Measurements from ENCODE around the gene EFNA2. TPM values are rescaled to one million over a fixed set of nuclear protein-coding genes. Genes with fewer than 3 reads are reported as not detected.

The EFNA2 gene
- polyA plus RNA-seq, 1 donor (not counting 4 experiments of a cell fraction or from before 2014, with no cell fraction given), result not detected

DNA sequence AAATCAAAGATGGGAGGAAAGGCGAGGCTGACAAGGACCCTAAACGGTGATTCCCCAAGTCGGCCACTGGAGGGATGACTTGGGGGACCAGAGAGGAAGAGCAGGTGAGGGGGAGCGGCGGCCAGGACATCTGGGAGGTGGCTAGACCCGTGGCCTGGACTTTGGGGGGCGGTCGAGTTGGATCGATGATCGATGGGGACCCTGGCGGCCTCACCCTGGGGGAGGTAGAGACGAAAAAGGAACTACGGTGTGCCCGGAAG lies 24.2 kb upstream of the EFNA2 start:
- DNase-seq (ENCODE audit: low read depth, low spot score) (no peak), FAIRE-seq (no peak)
- Histone ChIP-seq H3K27me3 (ENCODE audit: control insufficient read depth, extremely low read depth, insufficient read depth, low read length) (no peaks in the 10 kb centered on the region), H3K9ac (ENCODE audit: control insufficient read depth, extremely low read depth, insufficient read depth, low read length) (peak overlapping the region; percentile 88), H3K4me3 (ENCODE audit: control insufficient read depth in 2 of 3, extremely low read depth in 1 of 3, insufficient read depth in 2 of 3, low read depth in 1 of 3, low read length in 3 of 3) (peak overlapping the region; percentile 76 to 90 (median 90)), H3K27ac (ENCODE audit: control insufficient read depth, insufficient read depth, low read length) (peak overlapping the region; percentile 89), H3K4me1 (ENCODE audit: control insufficient read depth, extremely low read depth, insufficient read depth, low read length) (peaks cover 71% of the 10 kb centered on the region), H4K20me1 (ENCODE audit: control insufficient read depth, extremely low read depth, insufficient read depth, low read length) (peaks cover 12% of the 10 kb centered on the region), H3K9me3 (ENCODE audit: control insufficient read depth, low read depth, low read length) (no peaks in the 10 kb centered on the region), H3K79me2 (ENCODE audit: control insufficient read depth, insufficient read depth, low read length) (peaks cover 14% of the 10 kb centered on the region), H3K4me2 (ENCODE audit: control insufficient read depth, extremely low read depth, insufficient read depth, low read depth, low read length) (peak overlapping the region; percentile 96), H3K9me1 (ENCODE audit: control insufficient read depth, extremely low read depth, insufficient read depth, low read length) (peaks cover 2% of the 10 kb centered on the region), H3K36me3 (ENCODE audit: control insufficient read depth in 2 of 2, extremely low read depth in 1 of 2, insufficient read depth in 2 of 2, low read length in 2 of 2) (peaks cover 9 to 27% of the 10 kb centered on the region in 2 experiments), H2AFZ (ENCODE audit: control insufficient read depth, low read length) (no peak overlapping the region)
- TF ChIP-seq, protein P1, sequence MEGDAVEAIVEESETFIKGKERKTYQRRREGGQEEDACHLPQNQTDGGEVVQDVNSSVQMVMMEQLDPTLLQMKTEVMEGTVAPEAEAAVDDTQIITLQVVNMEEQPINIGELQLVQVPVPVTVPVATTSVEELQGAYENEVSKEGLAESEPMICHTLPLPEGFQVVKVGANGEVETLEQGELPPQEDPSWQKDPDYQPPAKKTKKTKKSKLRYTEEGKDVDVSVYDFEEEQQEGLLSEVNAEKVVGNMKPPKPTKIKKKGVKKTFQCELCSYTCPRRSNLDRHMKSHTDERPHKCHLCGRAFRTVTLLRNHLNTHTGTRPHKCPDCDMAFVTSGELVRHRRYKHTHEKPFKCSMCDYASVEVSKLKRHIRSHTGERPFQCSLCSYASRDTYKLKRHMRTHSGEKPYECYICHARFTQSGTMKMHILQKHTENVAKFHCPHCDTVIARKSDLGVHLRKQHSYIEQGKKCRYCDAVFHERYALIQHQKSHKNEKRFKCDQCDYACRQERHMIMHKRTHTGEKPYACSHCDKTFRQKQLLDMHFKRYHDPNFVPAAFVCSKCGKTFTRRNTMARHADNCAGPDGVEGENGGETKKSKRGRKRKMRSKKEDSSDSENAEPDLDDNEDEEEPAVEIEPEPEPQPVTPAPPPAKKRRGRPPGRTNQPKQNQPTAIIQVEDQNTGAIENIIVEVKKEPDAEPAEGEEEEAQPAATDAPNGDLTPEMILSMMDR (optimal IDR thresholded peaks at IDR 0.05 in 1 of 3, IDR thresholded peaks at IDR 0.05 in 1 of 3, conservative IDR thresholded peaks at IDR 0.05 in 1 of 3; ENCODE audit: extremely low read depth in 1 of 3, insufficient read depth in 2 of 3, low read length in 3 of 3), result no peak
- no peak for TF ChIP-seq EZH2 (IDR thresholded peaks at IDR 0.05; ENCODE audit: low read length)
- dilution Hi-C loops (cut with MboI; ENCODE audit: extremely low pct_ligation_motif_present, low sequenced_read_pairs), result no loop called here

DNA sequence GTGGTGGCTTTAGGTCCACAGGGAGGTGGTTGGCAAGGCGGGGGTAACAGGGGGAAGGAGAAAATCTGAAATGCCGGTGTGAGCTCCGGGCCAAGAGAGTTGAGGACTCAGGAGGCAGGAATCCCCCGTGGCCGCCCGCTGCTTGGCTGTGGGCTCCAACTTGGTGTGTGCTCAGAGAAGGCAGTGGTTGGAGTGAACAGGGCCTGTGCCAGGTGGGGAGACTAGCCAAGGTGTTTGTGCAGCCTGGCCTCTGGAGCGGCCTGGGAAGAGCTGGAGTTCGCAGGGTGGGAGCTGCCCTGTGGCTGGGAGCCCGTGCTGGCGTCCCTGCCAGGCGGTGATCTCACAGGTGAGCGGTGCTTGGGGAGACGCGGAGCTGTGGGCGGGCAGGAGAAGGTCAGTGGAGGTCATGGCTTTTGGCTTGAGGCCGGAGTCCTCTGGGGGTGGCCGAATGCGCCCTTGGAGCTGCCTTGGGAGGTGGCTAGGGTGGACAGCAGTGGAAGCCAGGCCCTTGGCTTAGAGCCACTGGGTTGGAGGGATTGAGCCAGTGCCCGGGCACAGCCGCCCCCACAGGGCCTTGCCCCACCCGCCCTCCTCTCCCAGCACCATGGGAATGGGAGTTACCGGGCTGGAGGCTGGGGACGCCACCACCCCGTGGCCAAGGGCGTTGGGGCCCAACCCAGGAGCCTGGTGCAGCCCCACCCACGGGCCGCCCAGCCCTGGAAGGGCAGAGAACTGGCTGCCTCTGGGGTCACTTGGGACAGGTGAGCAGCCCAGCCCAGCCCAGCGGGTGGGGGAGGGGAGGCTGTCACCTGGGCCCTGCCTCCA lies 23.7 kb upstream of the EFNA2 start:
- peak overlapping the region; percentile 88 for H3K9ac ChIP-seq (ENCODE audit: control insufficient read depth, extremely low read depth, insufficient read depth, low read length)
- H3K27me3 ChIP-seq (ENCODE audit: control insufficient read depth, extremely low read depth, insufficient read depth, low read length), result no peaks in the 10 kb centered on the region
- H4K20me1 ChIP-seq (ENCODE audit: control insufficient read depth, extremely low read depth, insufficient read depth, low read length), result peaks cover 6% of the 10 kb centered on the region
- H2AFZ ChIP-seq (ENCODE audit: control insufficient read depth, low read length), result no peak overlapping the region
- H3K4me3 ChIP-seq (ENCODE audit: control insufficient read depth in 2 of 3, extremely low read depth in 1 of 3, insufficient read depth in 2 of 3, low read depth in 1 of 3, low read length in 3 of 3), result peak overlapping the region; percentile 76 to 90 (median 90)
- TF ChIP-seq EZH2 (IDR thresholded peaks at IDR 0.05; ENCODE audit: low read length), result no peak
- FAIRE-seq (no peak), DNase-seq (ENCODE audit: low read depth, low spot score) (no peak)
- no peaks in the 10 kb centered on the region for H3K9me3 ChIP-seq (ENCODE audit: control insufficient read depth, low read depth, low read length)
- H3K4me2 ChIP-seq (ENCODE audit: control insufficient read depth, extremely low read depth, insufficient read depth, low read depth, low read length), result peak overlapping the region; percentile 96
- dilution Hi-C loops (cut with MboI; ENCODE audit: extremely low pct_ligation_motif_present, low sequenced_read_pairs), result no loop called here
- peak overlapping the region; percentile 89 for H3K27ac ChIP-seq (ENCODE audit: control insufficient read depth, insufficient read depth, low read length)
- peaks cover 7 to 21% of the 10 kb centered on the region in 2 experiments for H3K36me3 ChIP-seq (ENCODE audit: control insufficient read depth in 2 of 2, extremely low read depth in 1 of 2, insufficient read depth in 2 of 2, low read length in 2 of 2)
- peaks cover 9% of the 10 kb centered on the region for H3K79me2 ChIP-seq (ENCODE audit: control insufficient read depth, insufficient read depth, low read length)
- peaks cover 2% of the 10 kb centered on the region for H3K9me1 ChIP-seq (ENCODE audit: control insufficient read depth, extremely low read depth, insufficient read depth, low read length)
- H3K4me1 ChIP-seq (ENCODE audit: control insufficient read depth, extremely low read depth, insufficient read depth, low read length), result peaks cover 68% of the 10 kb centered on the region
